SJCRH30 (cell line): Measurements from ENCODE around the gene TSPAN5. TPM values are rescaled to one million over a fixed set of nuclear protein-coding genes. Genes with fewer than 3 reads are reported as not detected.

ENCODE experiments used
- DNase-seq, 2 experiments: peaks; one replicate each; pipeline ENCODE4 v3.0.0-alpha.2; 2015 to 2020
- H3K27ac ChIP-seq: fragments of 250-450 bp; sonication (Bioruptor Pico); 2 replicates; pipeline ENCODE4 v1.5.1; 2020; ENCODE audit warnings: mild to moderate bottlenecking, moderate library complexity
- H3K27me3 ChIP-seq: fragments of 250-450 bp; sonication (Bioruptor Pico); 2 replicates; pipeline ENCODE4 v1.5.1; 2020; ENCODE audit warnings: mild to moderate bottlenecking, moderate library complexity
- H3K36me3 ChIP-seq: fragments of 250-450 bp; sonication (Bioruptor Pico); 2 replicates; pipeline ENCODE4 v1.5.1; 2020; ENCODE audit warnings: mild to moderate bottlenecking, moderate library complexity
- H3K4me1 ChIP-seq: fragments of 250-450 bp; sonication (Bioruptor Pico); 2 replicates; pipeline ENCODE4 v1.5.1; 2020; ENCODE audit warnings: mild to moderate bottlenecking, moderate library complexity
- H3K4me3 ChIP-seq: fragments of 250-450 bp; sonication (Bioruptor Pico); 2 replicates; pipeline ENCODE4 v1.5.1; 2020; ENCODE audit warnings: mild to moderate bottlenecking, moderate library complexity
- H3K9me3 ChIP-seq: fragments of 250-450 bp; sonication (Bioruptor Pico); replicated peaks from 2 replicates; pipeline ENCODE4 v1.5.1; 2020; ENCODE audit warnings: mild to moderate bottlenecking, moderate library complexity
- total RNA-seq: library from RNA; depleted of rRNA; stranded (reverse); fragments of >200 nt; shearing (Covaris generic); gene quantifications from 2 replicates; pipeline ENCODE4 v1.2.3, GENCODE V29; 2014

The TSPAN5 gene
- total RNA-seq, 1 experiment from 2014 or later: 27.2 TPM

GRCh38 chr4:98685225-98686042, 27.0 kb upstream of the TSPAN5 start:
- no peak overlapping the region for H3K27ac ChIP-seq
- H3K4me1 ChIP-seq: peaks cover 11% of the 10 kb centered on the region
- no peaks in the 10 kb centered on the region for H3K9me3 ChIP-seq
- DNase-seq: no peak
- no peaks in the 10 kb centered on the region for H3K27me3 ChIP-seq
- H3K36me3 ChIP-seq: no peaks in the 10 kb centered on the region
- H3K4me3 ChIP-seq: no peak overlapping the region

DNA sequence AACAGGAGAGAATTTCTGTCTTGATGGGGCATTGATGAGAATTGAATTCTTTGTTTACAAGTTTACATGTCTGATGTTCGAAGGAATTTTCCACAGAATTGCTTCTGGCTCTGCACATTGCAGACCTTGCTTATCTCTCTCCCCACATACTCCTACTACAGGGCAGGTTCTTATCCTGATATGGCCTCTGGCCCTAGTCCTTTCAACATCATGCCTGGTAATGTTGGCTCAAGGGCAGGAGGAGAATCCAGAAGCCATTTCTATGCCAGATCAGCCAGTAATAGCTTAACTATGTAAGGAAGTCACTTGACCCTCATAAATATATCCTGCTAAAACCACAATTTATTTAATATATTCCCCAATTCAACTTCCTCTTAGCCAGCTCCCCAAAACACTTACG, 24.3 kb upstream of the TSPAN5 start:
- Histone ChIP-seq H3K27me3 (no peaks in the 10 kb centered on the region), H3K27ac (no peak overlapping the region), H3K4me3 (no peak overlapping the region), H3K4me1 (no peaks in the 10 kb centered on the region), H3K36me3 (no peaks in the 10 kb centered on the region), H3K9me3 (no peaks in the 10 kb centered on the region)
- DNase-seq: no peak

GRCh38 chr4:98680806-98681205, 22.4 kb upstream of the TSPAN5 start:
- H3K4me1 ChIP-seq: no peaks in the 10 kb centered on the region
- no peaks in the 10 kb centered on the region for H3K36me3 ChIP-seq
- DNase-seq: no peak
- no peaks in the 10 kb centered on the region for H3K9me3 ChIP-seq
- H3K27ac ChIP-seq: no peak overlapping the region
- no peak overlapping the region for H3K4me3 ChIP-seq
- H3K27me3 ChIP-seq: no peaks in the 10 kb centered on the region

- Histone ChIP-seq H3K27ac (no peak overlapping the region), H3K9me3 (no peaks in the 10 kb centered on the region), H3K36me3 (no peaks in the 10 kb centered on the region), H3K4me3 (no peak overlapping the region), H3K4me1 (no peaks in the 10 kb centered on the region), H3K27me3 (no peaks in the 10 kb centered on the region)
- DNase-seq: no peak
Measured at GRCh38 chr4:98679738-98680137, 21.3 kb upstream of the TSPAN5 start.

DNA sequence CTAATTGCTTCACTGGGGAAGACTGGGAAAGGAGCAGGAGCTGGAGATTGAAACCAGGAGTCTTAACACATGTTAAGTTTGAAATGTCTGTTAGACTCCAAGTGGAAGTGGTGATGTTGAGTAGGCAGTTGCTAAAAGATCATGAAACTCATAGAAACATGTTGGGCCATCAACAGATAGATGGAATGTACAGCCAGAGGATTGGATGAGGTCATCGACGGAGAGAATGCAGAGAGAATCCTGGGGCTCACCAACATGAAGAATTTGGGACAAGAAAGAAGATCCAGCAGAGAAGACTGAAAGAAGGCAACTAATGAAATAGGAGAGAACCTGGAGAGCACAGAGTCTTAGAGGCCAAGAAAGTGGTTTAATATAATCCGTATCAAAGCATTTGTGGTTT, 19.4 kb upstream of the TSPAN5 start:
- no peak for DNase-seq
- H3K36me3 ChIP-seq: no peaks in the 10 kb centered on the region
- no peaks in the 10 kb centered on the region for H3K9me3 ChIP-seq
- no peaks in the 10 kb centered on the region for H3K27me3 ChIP-seq
- H3K4me1 ChIP-seq: no peaks in the 10 kb centered on the region
- no peak overlapping the region for H3K27ac ChIP-seq
- no peak overlapping the region for H3K4me3 ChIP-seq

GRCh38 chr4:98674404-98675173, 16.2 kb upstream of the TSPAN5 start:
- Histone ChIP-seq H3K9me3 (no peaks in the 10 kb centered on the region), H3K4me1 (no peaks in the 10 kb centered on the region)
- no peak for DNase-seq

GRCh38 chr4:98673978-98674377, 15.6 kb upstream of the TSPAN5 start:
- Histone ChIP-seq H3K36me3 (no peaks in the 10 kb centered on the region), H3K9me3 (no peaks in the 10 kb centered on the region), H3K4me1 (no peaks in the 10 kb centered on the region), H3K27ac (no peak overlapping the region), H3K27me3 (no peaks in the 10 kb centered on the region), H3K4me3 (no peak overlapping the region)
- DNase-seq: no peak

More at GRCh38 chr4:98674404-98675173, 16.2 kb upstream of the TSPAN5 start:
- Histone ChIP-seq H3K27me3 (no peaks in the 10 kb centered on the region), H3K27ac (no peak overlapping the region), H3K4me3 (no peak overlapping the region), H3K36me3 (no peaks in the 10 kb centered on the region)

- no peak for DNase-seq
- Histone ChIP-seq H3K27ac (no peak overlapping the region), H3K9me3 (no peaks in the 10 kb centered on the region), H3K27me3 (no peaks in the 10 kb centered on the region), H3K4me3 (no peak overlapping the region), H3K36me3 (no peaks in the 10 kb centered on the region), H3K4me1 (no peaks in the 10 kb centered on the region)
Measured at GRCh38 chr4:98673288-98673644, 14.9 kb upstream of the TSPAN5 start.

GRCh38 chr4:98672583-98673287, 14.3 kb upstream of the TSPAN5 start:
- peak in 1 of 2 experiments; percentile 60 for DNase-seq
- no peaks in the 10 kb centered on the region for H3K36me3 ChIP-seq
- no peaks in the 10 kb centered on the region for H3K4me1 ChIP-seq
- no peaks in the 10 kb centered on the region for H3K27me3 ChIP-seq
- H3K27ac ChIP-seq: no peak overlapping the region
- no peak overlapping the region for H3K4me3 ChIP-seq
- H3K9me3 ChIP-seq: no peaks in the 10 kb centered on the region

GRCh38 chr4:98671131-98671530, 12.7 kb upstream of the TSPAN5 start:
- Histone ChIP-seq H3K27me3 (no peaks in the 10 kb centered on the region), H3K4me3 (no peak overlapping the region), H3K4me1 (no peaks in the 10 kb centered on the region), H3K36me3 (no peaks in the 10 kb centered on the region), H3K27ac (no peak overlapping the region), H3K9me3 (no peaks in the 10 kb centered on the region)
- DNase-seq: no peak

DNA sequence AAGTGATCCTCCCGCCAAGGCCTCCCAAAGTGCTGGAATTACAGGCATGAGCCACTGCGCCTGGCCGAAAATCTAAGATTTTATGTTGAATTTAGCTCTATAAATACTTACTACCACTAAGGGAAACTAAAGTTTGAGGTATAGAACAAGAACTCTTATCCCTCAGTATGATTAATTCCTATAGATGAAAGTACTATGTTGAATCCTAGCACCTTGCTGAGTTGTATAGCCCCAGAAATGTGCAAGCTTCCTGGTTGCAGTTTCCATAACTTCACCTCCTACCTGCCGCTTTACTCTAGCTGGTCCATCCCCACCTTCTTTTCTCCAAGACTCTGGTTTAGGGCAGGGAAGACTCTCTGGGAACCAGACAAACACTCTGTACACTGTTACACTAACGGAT, 11.8 kb upstream of the TSPAN5 start:
- Histone ChIP-seq H3K27ac (no peak overlapping the region), H3K4me3 (no peak overlapping the region), H3K36me3 (no peaks in the 10 kb centered on the region), H3K27me3 (no peaks in the 10 kb centered on the region), H3K9me3 (no peaks in the 10 kb centered on the region), H3K4me1 (no peaks in the 10 kb centered on the region)
- DNase-seq: no peak

DNA sequence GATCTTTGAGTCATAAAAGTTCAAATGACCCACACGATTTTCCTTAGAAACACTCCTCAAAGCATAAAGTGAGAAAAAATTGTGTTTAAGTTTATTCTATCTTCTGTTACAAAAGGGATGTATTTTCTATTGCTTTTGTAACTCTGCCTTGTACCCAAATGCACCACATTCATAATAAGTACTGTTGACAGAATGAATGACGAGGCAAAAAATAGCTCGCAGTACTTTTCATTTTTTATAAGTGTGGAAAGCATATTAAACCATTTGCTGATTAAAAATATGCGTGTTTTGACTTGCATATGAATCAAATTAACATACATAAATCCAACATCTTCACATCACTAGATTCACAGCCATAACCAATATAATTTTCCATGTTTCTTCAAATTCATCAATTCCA, 11.2 kb upstream of the TSPAN5 start:
- no peak for DNase-seq
- Histone ChIP-seq H3K9me3 (no peaks in the 10 kb centered on the region), H3K27ac (no peak overlapping the region), H3K36me3 (no peaks in the 10 kb centered on the region), H3K27me3 (no peaks in the 10 kb centered on the region), H3K4me1 (no peaks in the 10 kb centered on the region), H3K4me3 (no peak overlapping the region)

DNA sequence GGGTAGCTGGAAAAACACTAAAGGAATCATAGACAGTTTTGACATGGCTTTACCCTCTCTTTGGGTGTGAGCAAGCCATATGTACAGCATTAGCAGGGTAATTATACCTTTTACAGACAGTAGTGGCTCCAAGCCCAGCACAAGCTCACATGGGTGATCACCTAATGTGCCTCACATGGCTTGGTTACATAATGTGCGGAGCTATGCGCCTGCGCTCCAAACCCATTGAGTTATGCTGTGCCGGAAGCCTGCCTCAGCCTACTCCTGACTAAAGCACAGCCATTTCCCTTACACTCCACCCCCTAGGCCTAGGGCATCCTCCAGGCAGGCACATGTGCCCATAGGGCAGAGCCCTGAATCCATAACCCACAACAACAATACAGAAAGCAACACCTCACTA, 6.5 kb upstream of the TSPAN5 start:
- no peaks in the 10 kb centered on the region for H3K36me3 ChIP-seq
- H3K4me1 ChIP-seq: no peaks in the 10 kb centered on the region
- no peak for DNase-seq
- H3K9me3 ChIP-seq: no peaks in the 10 kb centered on the region
- no peak overlapping the region for H3K4me3 ChIP-seq
- H3K27me3 ChIP-seq: no peaks in the 10 kb centered on the region
- no peak overlapping the region for H3K27ac ChIP-seq

DNA sequence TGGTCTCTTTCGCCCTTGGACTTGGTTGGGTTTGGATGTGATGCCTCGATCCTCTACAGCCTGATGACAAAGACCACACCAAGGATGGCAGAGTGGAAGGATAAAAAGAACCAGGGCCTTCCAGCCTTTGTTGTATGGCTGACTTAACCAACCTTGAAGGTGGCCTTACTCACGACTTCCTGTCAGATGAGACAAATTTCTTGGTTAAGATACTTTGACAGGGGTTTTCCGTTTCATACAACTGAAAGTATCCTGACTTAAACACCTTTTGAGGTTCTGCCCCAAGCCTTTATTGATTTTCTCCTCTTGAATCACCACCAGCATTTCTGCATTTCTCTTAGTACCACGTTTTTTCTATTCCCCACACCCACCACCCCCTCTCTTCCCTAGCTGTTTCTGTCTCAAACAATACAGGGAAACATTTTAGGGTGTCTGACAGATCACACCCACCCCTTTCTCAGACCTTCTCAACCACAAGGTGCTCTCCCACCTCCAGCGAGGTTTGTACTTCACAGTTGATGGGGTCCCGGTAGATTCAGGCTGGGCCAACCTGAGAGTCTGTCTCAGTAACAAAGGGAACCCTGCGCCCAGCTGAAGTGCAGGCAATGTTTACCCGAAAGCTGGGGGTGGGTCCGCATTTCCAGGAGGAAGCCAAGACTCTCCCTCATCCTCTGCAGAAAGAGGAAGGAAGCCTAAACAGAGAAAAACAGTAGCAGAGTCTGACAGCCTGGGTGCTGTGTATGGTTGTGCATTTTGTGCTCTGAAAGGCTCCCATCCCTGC, 5.0 kb upstream of the TSPAN5 start:
- H3K36me3 ChIP-seq: no peaks in the 10 kb centered on the region
- no peak for DNase-seq
- no peak overlapping the region for H3K27ac ChIP-seq
- no peaks in the 10 kb centered on the region for H3K27me3 ChIP-seq
- no peaks in the 10 kb centered on the region for H3K9me3 ChIP-seq
- H3K4me1 ChIP-seq: peaks cover 3% of the 10 kb centered on the region; the same call in 1 of the 2 replicates
- H3K4me3 ChIP-seq: no peak overlapping the region
